ENCODE measurements around the gene ACOT13.

GRCh38 chr6:24749297-24749696 lies 82.4 kb downstream of the ACOT13 start:
- TF ChIP-seq EZH2 (IDR thresholded peaks at IDR 0.05; ENCODE audit: borderline replicate concordance, insufficient read depth, low read depth, low read length, poor library complexity, severe bottlenecking) (no peak), CTCF (IDR thresholded peaks at IDR 0.05) (no peak)
